Right lobe of liver (tissue), 4 donors: ENCODE results near the gene ARIH1.

ENCODE experiments used
- CTCF ChIP-seq, 4 donors: fragments of 200-600 bp in 3 of 4; fragments of 450-650 bp in 1 of 4; IDR thresholded peaks; one replicate each; pipeline versions ENCODE4 v1.5.1 to v1.8.0; 2016 to 2022; ENCODE audit warnings: antibody characterized with exemption in 4 of 4, mild to moderate bottlenecking in 2 of 4
- POLR2A ChIP-seq: fragments of 450-650 bp; IDR thresholded peaks from one replicate; pipeline ENCODE4 v1.6.1; 2017; ENCODE audit warnings: antibody characterized with exemption, mild to moderate bottlenecking
- donor health status: DM: no; HTN: no; CAD: no.
- donor health status: DM: no; HTN: no; CAD: no.
- donor health status: DM: no; HTN: yes; CAD: no.

- TF ChIP-seq CTCF (IDR thresholded peaks at IDR 0.05) (no peak), POLR2A (no peak)
Measured at GRCh38 chr15:72585025-72585424, 110.9 kb downstream of the ARIH1 start.
